ENCODE data around the gene HIPK4. TPM values are rescaled to one million over a fixed set of nuclear protein-coding genes. Genes with fewer than 3 reads are reported as not detected.

Gene HIPK4
- total and polyA plus RNA-seq, 4 donors: 0.02 to 0.17 TPM; not detected in 2

DNA sequence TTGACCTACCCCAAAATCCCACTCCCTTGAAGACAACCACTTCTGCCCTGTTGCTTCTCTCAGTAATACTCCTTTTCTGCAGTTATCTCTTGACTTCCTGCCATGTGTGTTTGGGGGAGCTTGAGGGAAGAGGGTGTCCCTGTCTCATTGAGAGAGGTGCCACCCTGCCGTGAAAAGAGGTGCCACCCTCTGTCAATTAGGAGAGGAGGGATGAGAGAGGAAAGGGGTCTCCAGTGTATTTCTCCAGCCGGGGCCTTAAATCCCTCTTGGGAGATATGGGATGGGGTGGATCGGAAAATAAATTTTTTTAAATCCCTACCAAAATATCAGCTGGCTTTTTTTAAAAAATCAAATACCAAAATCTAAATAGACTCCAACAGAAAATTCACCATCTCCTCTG, 25.0 kb downstream of the HIPK4 start:
- WGBS: 79% methylated on average over 3 of the region's 3 CpGs
- DNase-seq (ENCODE audit: low spot score): no peak
- peaks cover 0 to 14% (median 6%) of the 10 kb centered on the region in 4 donors for H3K36me3 ChIP-seq (ENCODE audit: control insufficient read depth in 4 of 4, insufficient read depth in 3 of 4, low read depth in 1 of 4, low read length in 3 of 4)
- H3K9ac ChIP-seq (ENCODE audit: low read depth in 1 of 2, low read length in 2 of 2): no peak overlapping the region
- H3K9me3 ChIP-seq (ENCODE audit: control insufficient read depth in 4 of 4, low read length in 3 of 4): no peaks in the 10 kb centered on the region
- H3K4me3 ChIP-seq (ENCODE audit: low read depth in 1 of 3, low read length in 3 of 3): no peak overlapping the region
- TF ChIP-seq, protein P1, sequence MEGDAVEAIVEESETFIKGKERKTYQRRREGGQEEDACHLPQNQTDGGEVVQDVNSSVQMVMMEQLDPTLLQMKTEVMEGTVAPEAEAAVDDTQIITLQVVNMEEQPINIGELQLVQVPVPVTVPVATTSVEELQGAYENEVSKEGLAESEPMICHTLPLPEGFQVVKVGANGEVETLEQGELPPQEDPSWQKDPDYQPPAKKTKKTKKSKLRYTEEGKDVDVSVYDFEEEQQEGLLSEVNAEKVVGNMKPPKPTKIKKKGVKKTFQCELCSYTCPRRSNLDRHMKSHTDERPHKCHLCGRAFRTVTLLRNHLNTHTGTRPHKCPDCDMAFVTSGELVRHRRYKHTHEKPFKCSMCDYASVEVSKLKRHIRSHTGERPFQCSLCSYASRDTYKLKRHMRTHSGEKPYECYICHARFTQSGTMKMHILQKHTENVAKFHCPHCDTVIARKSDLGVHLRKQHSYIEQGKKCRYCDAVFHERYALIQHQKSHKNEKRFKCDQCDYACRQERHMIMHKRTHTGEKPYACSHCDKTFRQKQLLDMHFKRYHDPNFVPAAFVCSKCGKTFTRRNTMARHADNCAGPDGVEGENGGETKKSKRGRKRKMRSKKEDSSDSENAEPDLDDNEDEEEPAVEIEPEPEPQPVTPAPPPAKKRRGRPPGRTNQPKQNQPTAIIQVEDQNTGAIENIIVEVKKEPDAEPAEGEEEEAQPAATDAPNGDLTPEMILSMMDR (IDR thresholded peaks at IDR 0.05; ENCODE audit: low read depth, low read length, missing input control): no peak
- TF ChIP-seq JUND (IDR thresholded peaks at IDR 0.05) (no peak), HNF4G (IDR thresholded peaks at IDR 0.05) (no peak), HNF4A (conservative IDR thresholded peaks at IDR 0.05) (no peak), EGR1 (IDR thresholded peaks at IDR 0.05; ENCODE audit: low read depth in 2 of 2) (no peak), TAF1 (conservative IDR thresholded peaks at IDR 0.05) (no peak), GABPA (IDR thresholded peaks at IDR 0.05 in 1 of 2, conservative IDR thresholded peaks at IDR 0.05 in 1 of 2) (no peak), NR2F2 (IDR thresholded peaks at IDR 0.05) (no peak), YY1 (IDR thresholded peaks at IDR 0.05) (no peak), FOXA2 (IDR thresholded peaks at IDR 0.05) (no peak)
- TF ChIP-seq, protein P2, sequence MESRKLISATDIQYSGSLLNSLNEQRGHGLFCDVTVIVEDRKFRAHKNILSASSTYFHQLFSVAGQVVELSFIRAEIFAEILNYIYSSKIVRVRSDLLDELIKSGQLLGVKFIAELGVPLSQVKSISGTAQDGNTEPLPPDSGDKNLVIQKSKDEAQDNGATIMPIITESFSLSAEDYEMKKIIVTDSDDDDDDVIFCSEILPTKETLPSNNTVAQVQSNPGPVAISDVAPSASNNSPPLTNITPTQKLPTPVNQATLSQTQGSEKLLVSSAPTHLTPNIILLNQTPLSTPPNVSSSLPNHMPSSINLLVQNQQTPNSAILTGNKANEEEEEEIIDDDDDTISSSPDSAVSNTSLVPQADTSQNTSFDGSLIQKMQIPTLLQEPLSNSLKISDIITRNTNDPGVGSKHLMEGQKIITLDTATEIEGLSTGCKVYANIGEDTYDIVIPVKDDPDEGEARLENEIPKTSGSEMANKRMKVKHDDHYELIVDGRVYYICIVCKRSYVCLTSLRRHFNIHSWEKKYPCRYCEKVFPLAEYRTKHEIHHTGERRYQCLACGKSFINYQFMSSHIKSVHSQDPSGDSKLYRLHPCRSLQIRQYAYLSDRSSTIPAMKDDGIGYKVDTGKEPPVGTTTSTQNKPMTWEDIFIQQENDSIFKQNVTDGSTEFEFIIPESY (IDR thresholded peaks at IDR 0.05): no peak
- TF ChIP-seq, protein P3, sequence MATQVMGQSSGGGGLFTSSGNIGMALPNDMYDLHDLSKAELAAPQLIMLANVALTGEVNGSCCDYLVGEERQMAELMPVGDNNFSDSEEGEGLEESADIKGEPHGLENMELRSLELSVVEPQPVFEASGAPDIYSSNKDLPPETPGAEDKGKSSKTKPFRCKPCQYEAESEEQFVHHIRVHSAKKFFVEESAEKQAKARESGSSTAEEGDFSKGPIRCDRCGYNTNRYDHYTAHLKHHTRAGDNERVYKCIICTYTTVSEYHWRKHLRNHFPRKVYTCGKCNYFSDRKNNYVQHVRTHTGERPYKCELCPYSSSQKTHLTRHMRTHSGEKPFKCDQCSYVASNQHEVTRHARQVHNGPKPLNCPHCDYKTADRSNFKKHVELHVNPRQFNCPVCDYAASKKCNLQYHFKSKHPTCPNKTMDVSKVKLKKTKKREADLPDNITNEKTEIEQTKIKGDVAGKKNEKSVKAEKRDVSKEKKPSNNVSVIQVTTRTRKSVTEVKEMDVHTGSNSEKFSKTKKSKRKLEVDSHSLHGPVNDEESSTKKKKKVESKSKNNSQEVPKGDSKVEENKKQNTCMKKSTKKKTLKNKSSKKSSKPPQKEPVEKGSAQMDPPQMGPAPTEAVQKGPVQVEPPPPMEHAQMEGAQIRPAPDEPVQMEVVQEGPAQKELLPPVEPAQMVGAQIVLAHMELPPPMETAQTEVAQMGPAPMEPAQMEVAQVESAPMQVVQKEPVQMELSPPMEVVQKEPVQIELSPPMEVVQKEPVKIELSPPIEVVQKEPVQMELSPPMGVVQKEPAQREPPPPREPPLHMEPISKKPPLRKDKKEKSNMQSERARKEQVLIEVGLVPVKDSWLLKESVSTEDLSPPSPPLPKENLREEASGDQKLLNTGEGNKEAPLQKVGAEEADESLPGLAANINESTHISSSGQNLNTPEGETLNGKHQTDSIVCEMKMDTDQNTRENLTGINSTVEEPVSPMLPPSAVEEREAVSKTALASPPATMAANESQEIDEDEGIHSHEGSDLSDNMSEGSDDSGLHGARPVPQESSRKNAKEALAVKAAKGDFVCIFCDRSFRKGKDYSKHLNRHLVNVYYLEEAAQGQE (IDR thresholded peaks at IDR 0.05): no peak
- TF ChIP-seq, protein P4, sequence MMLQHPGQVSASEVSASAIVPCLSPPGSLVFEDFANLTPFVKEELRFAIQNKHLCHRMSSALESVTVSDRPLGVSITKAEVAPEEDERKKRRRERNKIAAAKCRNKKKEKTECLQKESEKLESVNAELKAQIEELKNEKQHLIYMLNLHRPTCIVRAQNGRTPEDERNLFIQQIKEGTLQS (IDR thresholded peaks at IDR 0.05): no peak
- TF ChIP-seq, protein P5, sequence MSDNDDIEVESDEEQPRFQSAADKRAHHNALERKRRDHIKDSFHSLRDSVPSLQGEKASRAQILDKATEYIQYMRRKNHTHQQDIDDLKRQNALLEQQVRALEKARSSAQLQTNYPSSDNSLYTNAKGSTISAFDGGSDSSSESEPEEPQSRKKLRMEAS (IDR thresholded peaks at IDR 0.05): no peak
- no peak overlapping the region for H3K27ac ChIP-seq (ENCODE audit: low read depth in 1 of 2, low read length in 2 of 2)
- no peaks in the 10 kb centered on the region for H3K4me1 ChIP-seq (ENCODE audit: control insufficient read depth in 4 of 4, insufficient read depth in 4 of 4, low read length in 3 of 4)
- H3K27me3 ChIP-seq (ENCODE audit: control insufficient read depth in 4 of 4, insufficient read depth in 4 of 4, low read length in 3 of 4): no peaks in the 10 kb centered on the region

DNA sequence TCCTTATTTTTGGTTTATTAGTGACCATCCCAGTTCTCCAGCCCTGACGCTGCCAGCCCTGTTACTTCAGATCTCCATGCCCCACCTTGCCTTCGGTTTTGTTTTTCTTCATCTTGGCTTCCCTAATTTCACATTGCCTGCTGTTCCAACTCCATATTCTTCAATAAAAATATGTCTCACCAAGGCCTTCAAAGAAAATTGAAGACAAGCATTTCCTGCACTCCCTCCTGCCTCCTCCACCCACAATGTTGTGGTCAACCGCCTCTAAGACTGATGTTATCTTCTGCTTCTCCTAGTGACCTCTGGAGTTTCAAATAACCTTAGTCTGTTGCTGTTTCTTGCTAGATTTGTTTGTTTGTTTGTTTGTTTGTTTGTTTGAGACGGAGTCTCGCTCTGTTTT, 26.9 kb downstream of the HIPK4 start:
- H3K4me3 ChIP-seq (ENCODE audit: low read depth in 1 of 3, low read length in 3 of 3): no peak overlapping the region
- H3K4me1 ChIP-seq (ENCODE audit: control insufficient read depth in 4 of 4, insufficient read depth in 4 of 4, low read length in 3 of 4): peaks cover 0 to 8% (median 3%) of the 10 kb centered on the region in 4 donors
- TF ChIP-seq YY1 (IDR thresholded peaks at IDR 0.05) (no peak), HNF4G (IDR thresholded peaks at IDR 0.05) (no peak), JUND (IDR thresholded peaks at IDR 0.05) (no peak), RAD21 (IDR thresholded peaks at IDR 0.05) (no peak), GABPA (IDR thresholded peaks at IDR 0.05 in 1 of 2, conservative IDR thresholded peaks at IDR 0.05 in 1 of 2) (no peak), RXRA (IDR thresholded peaks at IDR 0.05) (no peak), FOXA2 (IDR thresholded peaks at IDR 0.05) (no peak), SP1 (IDR thresholded peaks at IDR 0.05) (no peak), NR2F2 (IDR thresholded peaks at IDR 0.05) (no peak), TAF1 (conservative IDR thresholded peaks at IDR 0.05) (no peak), HNF4A (conservative IDR thresholded peaks at IDR 0.05) (no peak), FOXA1 (IDR thresholded peaks at IDR 0.05) (no peak)
- TF ChIP-seq, protein P1 (IDR thresholded peaks at IDR 0.05; ENCODE audit: low read depth, low read length, missing input control): no peak
- TF ChIP-seq, protein P5 (IDR thresholded peaks at IDR 0.05): no peak
- TF ChIP-seq, protein P2 (IDR thresholded peaks at IDR 0.05): no peak
- TF ChIP-seq, protein P4 (IDR thresholded peaks at IDR 0.05): no peak

More for the DNA sequence above, 26.9 kb downstream of the HIPK4 start:
- peaks cover 0 to 8% (median 3%) of the 10 kb centered on the region in 4 donors for H3K36me3 ChIP-seq (ENCODE audit: control insufficient read depth in 4 of 4, insufficient read depth in 3 of 4, low read depth in 1 of 4, low read length in 3 of 4)
- WGBS: 85% methylated on average over 5 of the region's 5 CpGs
- H3K27ac ChIP-seq (ENCODE audit: low read depth in 1 of 2, low read length in 2 of 2): no peak overlapping the region
- no peak overlapping the region for H3K9ac ChIP-seq (ENCODE audit: low read depth in 1 of 2, low read length in 2 of 2)
- no peak for DNase-seq (ENCODE audit: low spot score)
- H3K9me3 ChIP-seq (ENCODE audit: control insufficient read depth in 4 of 4, low read length in 3 of 4): no peaks in the 10 kb centered on the region
- H3K27me3 ChIP-seq (ENCODE audit: control insufficient read depth in 4 of 4, insufficient read depth in 4 of 4, low read length in 3 of 4): no peaks in the 10 kb centered on the region

Data from liver (tissue), 9 donors.